Chondrocyte (in vitro differentiated cells): Measurements from ENCODE around the gene GLI3. TPM values are rescaled to one million over a fixed set of nuclear protein-coding genes. Genes with fewer than 3 reads are reported as not detected.

ENCODE experiments used
- DNase-seq: peaks from one replicate; pipeline ENCODE4 v3.0.0; 2021; ENCODE audit warnings: mixed read lengths, low spot score
- H3K27ac Mint-ChIP-seq: one replicate; pipeline ENCODE4 v1.8.0; 2021; ENCODE audit warnings: mild to moderate bottlenecking, moderate library complexity, mixed read lengths; ENCODE audit not compliant: unreplicated experiment
- H3K27me3 Mint-ChIP-seq: 2 replicates; pipeline ENCODE4 v1.8.0; 2021; ENCODE audit warnings: low read depth, mixed read lengths
- H3K36me3 Mint-ChIP-seq: 2 replicates; pipeline ENCODE4 v1.8.0; 2021; ENCODE audit warnings: low read depth, mixed read lengths
- H3K4me1 Mint-ChIP-seq: 2 replicates; pipeline ENCODE4 v1.8.0; 2021; ENCODE audit warnings: low read depth, mild to moderate bottlenecking, mixed read lengths
- H3K4me3 Mint-ChIP-seq: one replicate; pipeline ENCODE4 v1.8.0; 2021; ENCODE audit warnings: mild to moderate bottlenecking, moderate library complexity, mixed read lengths; ENCODE audit not compliant: unreplicated experiment
- H3K9me3 Mint-ChIP-seq: 2 replicates; pipeline ENCODE4 v1.8.0; 2021; ENCODE audit warnings: low read depth, mixed read lengths
- total RNA-seq: library from RNA; stranded (reverse); gene quantifications from 3 replicates; pipeline ENCODE4 v1.2.1, GENCODE V29; 2021
- TF ChIP-seq, protein P1 (sequence below): fragments of 200-600 bp; sonication (generic); IDR thresholded peaks from 2 replicates; pipeline ENCODE4 v1.5.0; 2021; ENCODE audit warnings: antibody characterized with exemption, mild to moderate bottlenecking, moderate library complexity

The GLI3 gene
- total RNA-seq, 1 donor from 2014 or later, result 11.7 TPM

DNA sequence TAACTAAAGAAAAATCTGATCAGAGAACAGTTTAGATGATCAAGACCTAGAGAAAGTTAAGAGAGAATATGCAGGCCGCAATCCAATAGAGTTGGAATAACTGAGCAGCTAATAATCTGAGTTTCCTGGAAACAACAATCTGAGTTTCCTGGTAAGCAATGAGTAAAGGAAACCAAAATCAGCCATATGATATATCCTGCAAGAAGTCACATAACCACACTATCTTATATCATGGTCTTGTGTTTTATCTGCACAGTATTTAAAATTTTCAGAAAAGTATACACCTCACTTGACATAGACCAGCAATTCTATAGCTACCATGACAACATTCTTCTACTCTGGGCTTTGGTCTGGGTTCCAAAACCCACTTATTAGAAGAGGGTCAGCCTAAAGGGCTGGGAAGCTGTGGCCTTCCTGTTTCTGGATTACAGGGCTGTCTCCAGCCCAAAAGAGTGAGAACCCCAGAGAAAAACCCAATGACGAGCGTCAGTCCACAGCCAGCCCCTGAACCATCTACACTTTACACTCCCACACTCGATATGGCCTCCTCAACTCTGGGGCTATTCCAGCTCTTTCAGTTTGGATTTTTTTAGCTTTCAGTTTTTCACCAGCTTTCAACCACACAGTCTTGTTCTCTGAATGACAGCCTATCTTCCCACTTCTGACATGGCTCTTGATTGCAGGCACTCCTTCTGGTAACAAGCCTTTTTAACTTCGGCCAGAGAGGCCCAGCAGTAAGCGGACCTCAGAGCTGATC lies 110.4 kb downstream of the GLI3 start:
- H3K4me1 Mint-ChIP-seq, result peaks cover 7% of the 10 kb centered on the region
- H3K36me3 Mint-ChIP-seq, result peaks cover 7% of the 10 kb centered on the region
- peaks cover 12% of the 10 kb centered on the region for H3K9me3 Mint-ChIP-seq
- H3K27ac Mint-ChIP-seq, result no peak overlapping the region
- TF ChIP-seq, protein P1, sequence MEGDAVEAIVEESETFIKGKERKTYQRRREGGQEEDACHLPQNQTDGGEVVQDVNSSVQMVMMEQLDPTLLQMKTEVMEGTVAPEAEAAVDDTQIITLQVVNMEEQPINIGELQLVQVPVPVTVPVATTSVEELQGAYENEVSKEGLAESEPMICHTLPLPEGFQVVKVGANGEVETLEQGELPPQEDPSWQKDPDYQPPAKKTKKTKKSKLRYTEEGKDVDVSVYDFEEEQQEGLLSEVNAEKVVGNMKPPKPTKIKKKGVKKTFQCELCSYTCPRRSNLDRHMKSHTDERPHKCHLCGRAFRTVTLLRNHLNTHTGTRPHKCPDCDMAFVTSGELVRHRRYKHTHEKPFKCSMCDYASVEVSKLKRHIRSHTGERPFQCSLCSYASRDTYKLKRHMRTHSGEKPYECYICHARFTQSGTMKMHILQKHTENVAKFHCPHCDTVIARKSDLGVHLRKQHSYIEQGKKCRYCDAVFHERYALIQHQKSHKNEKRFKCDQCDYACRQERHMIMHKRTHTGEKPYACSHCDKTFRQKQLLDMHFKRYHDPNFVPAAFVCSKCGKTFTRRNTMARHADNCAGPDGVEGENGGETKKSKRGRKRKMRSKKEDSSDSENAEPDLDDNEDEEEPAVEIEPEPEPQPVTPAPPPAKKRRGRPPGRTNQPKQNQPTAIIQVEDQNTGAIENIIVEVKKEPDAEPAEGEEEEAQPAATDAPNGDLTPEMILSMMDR, result no peak
- DNase-seq, result no peak
- H3K4me3 Mint-ChIP-seq, result no peak overlapping the region
- H3K27me3 Mint-ChIP-seq, result no peaks in the 10 kb centered on the region

DNA sequence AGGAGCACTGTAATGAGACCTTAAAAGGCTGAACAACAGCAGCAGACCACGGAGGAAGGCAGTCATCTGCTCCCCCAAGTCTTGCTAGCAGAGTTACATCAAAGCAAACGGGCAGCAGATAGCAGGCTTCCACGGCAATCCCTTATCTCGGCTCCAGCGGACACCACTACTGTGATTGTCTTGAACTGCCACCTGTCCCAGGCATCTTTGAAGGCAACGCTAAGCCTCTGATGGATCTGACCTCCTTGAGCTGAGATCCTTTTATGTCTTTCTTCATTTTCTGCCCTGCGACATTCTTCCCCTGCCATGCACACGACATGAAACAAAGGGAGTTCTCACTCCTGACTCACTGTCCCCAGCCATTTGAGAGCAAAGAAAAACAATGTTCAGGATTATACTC lies 111.7 kb downstream of the GLI3 start:
- H3K9me3 Mint-ChIP-seq, result peaks cover 3% of the 10 kb centered on the region
- TF ChIP-seq, protein P1, result no peak
- H3K27ac Mint-ChIP-seq, result no peak overlapping the region
- peaks cover 3% of the 10 kb centered on the region for H3K36me3 Mint-ChIP-seq
- peaks cover 7% of the 10 kb centered on the region for H3K4me1 Mint-ChIP-seq
- DNase-seq, result no peak
- no peaks in the 10 kb centered on the region for H3K27me3 Mint-ChIP-seq
- H3K4me3 Mint-ChIP-seq, result no peak overlapping the region

DNA sequence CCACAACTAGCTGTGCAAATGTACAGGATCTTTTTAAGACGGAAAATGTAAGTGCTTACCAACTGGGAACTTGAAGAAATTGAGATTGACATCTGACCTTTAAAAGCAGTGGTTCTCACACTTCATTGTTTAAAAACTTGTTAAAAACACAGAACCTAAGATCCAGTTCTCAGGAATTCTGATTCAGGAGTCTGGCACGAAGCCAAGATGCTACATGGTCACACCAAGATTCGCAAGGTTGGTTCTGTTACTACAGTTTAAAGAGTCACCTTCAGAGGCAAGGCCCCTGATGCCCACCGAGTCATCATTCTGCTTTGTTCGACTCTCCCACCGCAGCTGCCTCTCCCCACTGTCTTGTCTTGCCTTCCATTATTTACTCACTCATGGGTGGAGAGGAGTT lies 113.3 kb downstream of the GLI3 start:
- no peaks in the 10 kb centered on the region for H3K9me3 Mint-ChIP-seq
- H3K4me1 Mint-ChIP-seq, result peaks cover 7% of the 10 kb centered on the region

DNA sequence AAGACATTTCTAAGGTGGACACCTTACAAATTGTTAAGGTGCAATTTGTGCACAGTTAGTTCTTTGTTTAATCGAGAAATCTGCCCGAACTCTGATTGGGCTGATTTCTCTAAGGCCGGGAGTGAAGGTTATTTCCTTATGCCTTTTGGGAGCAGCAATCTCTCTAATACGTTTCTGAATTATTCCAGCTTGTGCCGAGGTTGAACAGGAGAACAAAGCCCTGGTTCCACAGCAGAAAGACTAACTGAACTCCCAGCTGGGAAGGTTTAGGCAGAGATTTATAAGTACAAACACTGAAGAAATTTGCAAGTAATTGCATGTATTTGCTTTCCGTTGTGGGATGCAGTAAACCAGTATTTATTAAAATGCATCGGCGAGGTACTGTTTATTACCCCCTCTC lies 116.8 kb downstream of the GLI3 start:
- Mint-ChIP-seq H3K4me1 (peaks cover 3% of the 10 kb centered on the region), H3K9me3 (no peaks in the 10 kb centered on the region), H3K27ac (no peak overlapping the region), H3K27me3 (no peaks in the 10 kb centered on the region), H3K4me3 (no peak overlapping the region), H3K36me3 (no peaks in the 10 kb centered on the region)
- no peak for DNase-seq
- TF ChIP-seq, protein P1, result no peak

More for the DNA sequence above, 113.3 kb downstream of the GLI3 start:
- TF ChIP-seq, protein P1, result no peak
- Mint-ChIP-seq H3K27me3 (no peaks in the 10 kb centered on the region), H3K36me3 (no peaks in the 10 kb centered on the region), H3K27ac (no peak overlapping the region), H3K4me3 (no peak overlapping the region)
- DNase-seq, result no peak

DNA sequence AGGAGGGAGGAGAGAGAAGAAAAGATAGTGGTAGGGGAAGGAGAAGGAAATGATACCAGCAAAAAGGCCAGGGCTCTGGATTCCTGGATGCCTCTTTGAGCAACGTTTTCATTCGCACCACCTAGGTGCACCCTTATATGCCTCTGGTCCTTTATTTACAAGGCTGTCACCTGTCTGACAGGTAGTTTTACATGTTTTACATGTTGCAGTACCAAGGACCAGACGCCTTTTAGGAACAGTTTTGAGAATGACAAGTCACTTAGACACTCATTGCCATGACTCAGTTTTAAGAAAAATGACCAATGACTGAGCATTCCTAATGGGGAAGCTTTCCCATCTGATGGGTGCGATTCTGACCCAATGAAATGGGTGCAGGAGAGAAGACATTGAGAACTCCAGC lies 119.8 kb downstream of the GLI3 start:
- TF ChIP-seq, protein P1, result no peak
- H3K9me3 Mint-ChIP-seq, result no peaks in the 10 kb centered on the region
- no peak overlapping the region for H3K27ac Mint-ChIP-seq
- DNase-seq, result no peak
- H3K36me3 Mint-ChIP-seq, result peaks cover 1% of the 10 kb centered on the region
- no peaks in the 10 kb centered on the region for H3K4me1 Mint-ChIP-seq
- no peaks in the 10 kb centered on the region for H3K27me3 Mint-ChIP-seq
- H3K4me3 Mint-ChIP-seq, result no peak overlapping the region
